GM12878 (cell line): ENCODE results near the gene DCX. TPM values are rescaled to one million over a fixed set of nuclear protein-coding genes. Genes with fewer than 3 reads are reported as not detected.

Experiments
- ATAC-seq: fragments of 200-7000 bp; cut with Tn5 transposase; 3 replicates; pipeline ENCODE4 v1.9.1; 2020; ENCODE audit warnings: mild to moderate bottlenecking, moderate library complexity
- Bru-seq: library from RNA; stranded (reverse); fragments of 400-500 nt; gene quantifications from one replicate; lab custom pipeline; 2021; lab: Mats Ljungman, UMichigan
- BruChase-seq, 2 experiments: library from RNA; stranded (reverse); fragments of 400-500 nt; gene quantifications; one replicate each; lab custom pipeline; 2021; lab: Mats Ljungman, UMichigan
- BruUV-seq: library from RNA; stranded (reverse); fragments of 400-500 nt; replicated peaks from 2 replicates; lab custom pipeline; 2021; lab: Mats Ljungman, UMichigan
- CTCF ChIA-PET: fragments of 300-600 bp; sonication (Branson Sonifier 250); formaldehyde crosslinking; extraction: SDS; loops from one replicate; lab custom pipeline; 2021; ENCODE audit warnings: inconsistent platforms; lab: Yijun Ruan, JAX
- POLR2A ChIA-PET: fragments of 350-600 bp; formaldehyde crosslinking; extraction: SDS; loops from one replicate; lab custom pipeline; 2021; ENCODE audit warnings: inconsistent platforms; lab: Charles Lee
- RAD21 ChIA-PET: fragments of 300-600 bp; sonication (Branson Sonifier 250); formaldehyde crosslinking; loops from one replicate; lab custom pipeline; 2023; ENCODE audit warnings: antibody characterized with exemption; ENCODE audit not compliant: unreplicated experiment; lab: Charles Lee
- SMC1A ChIA-PET: fragments of 300-600 bp; sonication (Branson Sonifier 250); formaldehyde crosslinking; loops from one replicate; lab custom pipeline; 2023; ENCODE audit not compliant: unreplicated experiment, uncharacterized antibody; lab: Charles Lee
- DNase-seq: peaks from one replicate; pipeline ENCODE4 v3.0.0-alpha.2; 2011; ENCODE audit warnings: low read depth, low spot score
- FAIRE-seq: peaks from 3 replicates; lab custom pipeline; 2011; peaks lifted over from hg19 to GRCh38; lab: Jason Lieb, UNC
- H2AFZ ChIP-seq: 2 replicates; pipeline ENCODE4 v1.6.0; 2011; ENCODE audit warnings: low read depth, low read length, control low read depth; ENCODE audit not compliant: control insufficient read depth
- H3K27ac ChIP-seq: 2 replicates; pipeline ENCODE4 v1.5.1; 2011; ENCODE audit warnings: control low read depth; ENCODE audit not compliant: control insufficient read depth, insufficient read depth
- H3K27me3 ChIP-seq, 2 experiments: replicated peaks in 1 of 2; 2 replicates each; pipeline versions ENCODE4 v1.6.0 to v1.6.1; 2011; ENCODE audit warnings: low read length in 1 of 2; ENCODE audit not compliant: control insufficient read depth in 2 of 2, insufficient read depth in 2 of 2
- H3K36me3 ChIP-seq, 2 experiments: 2 replicates each; pipeline ENCODE4 v1.5.1; 2011; ENCODE audit warnings: low read length in 1 of 2; ENCODE audit not compliant: control insufficient read depth in 2 of 2, insufficient read depth in 2 of 2
- H3K4me1 ChIP-seq: 2 replicates; pipeline ENCODE4 v1.6.1; 2011; ENCODE audit warnings: mild to moderate bottlenecking, low read length, moderate library complexity, mixed read lengths; ENCODE audit not compliant: control insufficient read depth, insufficient read depth
- H3K4me2 ChIP-seq: 2 replicates; pipeline ENCODE4 v1.6.0; 2011; ENCODE audit warnings: control low read depth; ENCODE audit not compliant: control insufficient read depth, insufficient read depth
- H3K4me3 ChIP-seq: fragments of 200-600 bp; sonication (generic); 2 replicates; pipeline ENCODE4 v1.5.1; 2016
- H3K79me2 ChIP-seq: 2 replicates; pipeline ENCODE4 v1.6.0; 2011; ENCODE audit warnings: low read length; ENCODE audit not compliant: control insufficient read depth, insufficient read depth
- H3K9ac ChIP-seq: 2 replicates; pipeline ENCODE4 v1.8.0; 2011; ENCODE audit warnings: low read length, control low read depth, mixed read lengths; ENCODE audit not compliant: control insufficient read depth, insufficient read depth
- H3K9me3 ChIP-seq: replicated peaks from 3 replicates; pipeline ENCODE4 v1.5.1; 2011; ENCODE audit warnings: mild to moderate bottlenecking, low read length; ENCODE audit not compliant: control insufficient read depth, insufficient read depth
- H4K20me1 ChIP-seq: 2 replicates; pipeline ENCODE4 v1.6.0; 2011; ENCODE audit not compliant: control insufficient read depth, insufficient read depth
- CEBPB ChIP-seq, 2 experiments: fragments of 150-350 bp in 1 of 2; IDR thresholded peaks; 2 replicates each; pipeline ENCODE4 v1.6.1; 2012 to 2014; ENCODE audit warnings: low read depth in 2 of 2, low read length in 2 of 2, borderline replicate concordance in 1 of 2, inconsistent platforms in 1 of 2
- CREM ChIP-seq: IDR thresholded peaks from 2 replicates; pipeline ENCODE4 v1.6.1; 2014; ENCODE audit warnings: antibody characterized with exemption, low read depth
- HCFC1 ChIP-seq: fragments of 150-350 bp; IDR thresholded peaks from 2 replicates; pipeline ENCODE4 v1.6.1; 2014; ENCODE audit warnings: low read length
- PAX8 ChIP-seq: fragments of 450-650 bp; IDR thresholded peaks from 2 replicates; pipeline ENCODE4 v1.6.1; 2017; ENCODE audit warnings: mild to moderate bottlenecking, moderate library complexity
- PML ChIP-seq: IDR thresholded peaks from 2 replicates; pipeline ENCODE4 v1.6.1; 2012; ENCODE audit warnings: low read length, inconsistent platforms
- SPI1 ChIP-seq: IDR thresholded peaks from 2 replicates; pipeline ENCODE4 v1.6.1; 2011; ENCODE audit warnings: low read depth, mild to moderate bottlenecking, low read length, moderate library complexity, borderline replicate concordance; ENCODE audit not compliant: insufficient read depth
- ZNF207 ChIP-seq: fragments of 450-650 bp; IDR thresholded peaks from 2 replicates; pipeline ENCODE4 v1.6.1; 2014; ENCODE audit warnings: antibody characterized with exemption, mild to moderate bottlenecking, borderline replicate concordance
- WGBS: methylation state at CpG from one replicate; pipeline ENCODE4 v1.1.6; 2016; ENCODE audit warnings: low lambda C conversion rate; ENCODE audit not compliant: insufficient replicate concordance, insufficient coverage; ENCODE audit errors: missing lambda C conversion rate; 5-methylcytosine and 5-hydroxymethylcytosine counted together
- in situ Hi-C: fragments of 300-500 bp; cut with MboI; formaldehyde crosslinking; loops from 9 replicates; pipeline ENCODE4 v1.14.3; 2018; ENCODE audit warnings: mixed read lengths
- intact Hi-C: fragments of 100-400 bp; cut with micrococcal nuclease; formaldehyde crosslinking; loops from one replicate; pipeline ENCODE4 v1.14.2; 2022; ENCODE audit not compliant: unreplicated experiment
- long read RNA-seq, 2 experiments: library from polyadenylated mRNA; unstranded; transcript quantifications; one replicate each; pipeline ENCODE4 v2.0.0, GENCODE V29; 2019 to 2020
- polyA minus RNA-seq, 3 experiments: library from RNA; depleted of rRNA, polyadenylated mRNA; stranded (reverse); fragments of >200 nt; gene quantifications; 2 replicates each; pipeline ENCODE4 v1.2.3, GENCODE V29; 2011
- polyA plus RNA-seq, 11 experiments: library from polyadenylated mRNA; depleted of rRNA in 4 of 11; unstranded in 6 of 11; stranded (reverse) in 5 of 11; fragments of >200 nt; fragmentation: Nextera tagmentation in 4 of 11; fragmentation: Illumina TruSeq in 1 of 11; extraction: Ambion mirVana in 4 of 11; extraction: Trizol in 1 of 11; gene quantifications; 1 replicate in 1 of 11; 2 replicates in 10 of 11; pipeline versions ENCODE4 v1.2.1 to v1.2.3, GENCODE V29; 2011 to 2016; ENCODE audit warnings: inconsistent platforms in 2 of 11, missing spikeins in 2 of 11, low read depth in 1 of 11
- total RNA-seq, 4 experiments: library from RNA; depleted of rRNA in 3 of 4; stranded (reverse); fragments of >200 nt in 3 of 4; fragmentation: Illumina TruSeq in 1 of 4; extraction: Trizol in 1 of 4; gene quantifications; 2 replicates each; pipeline versions ENCODE4 v1.2.1 to v1.2.3, GENCODE V29; 2013 to 2021
- TF ChIP-seq, protein P1 (sequence below): fragments of 450-650 bp; formaldehyde crosslinking; IDR thresholded peaks from 2 replicates; pipeline ENCODE4 v1.5.0; 2022; ENCODE audit warnings: mild to moderate bottlenecking, missing genetic modification characterization
- TF ChIP-seq, protein P2 (sequence below): fragments of 450-650 bp; IDR thresholded peaks from 2 replicates; pipeline ENCODE4 v1.6.1; 2017; ENCODE audit warnings: mild to moderate bottlenecking

DCX gene
- not detected in 2 replicates for total RNA-seq (2013; cell fraction: nucleolus; rRNA removed)
- total RNA-seq (2014; rRNA removed) (not detected in 2 replicates), total RNA-seq (2014; rRNA removed; fragmentation: Illumina TruSeq; extraction: Trizol) (not detected in 2 replicates), total RNA-seq (2021) (not detected in 2 replicates), polyA plus RNA-seq (2011; rRNA removed) (not detected in 2 replicates), polyA plus RNA-seq (2014; fragmentation: Illumina TruSeq; extraction: Trizol) (not detected in 2 replicates), polyA plus RNA-seq (2014; fragmentation: Nextera tagmentation; extraction: Ambion mirVana) (under 1 TPM in 1 of 2 experiments, not detected in 1; under 0.01 TPM), polyA plus RNA-seq (2014; rRNA removed) (not detected in 2 replicates), polyA plus RNA-seq (2016; fragmentation: Nextera tagmentation; extraction: Ambion mirVana) (not detected), polyA minus RNA-seq (2011; rRNA and poly(A)+ RNA removed) (not detected in 2 replicates), Bru-seq, nascent RNA (percentile 0 among the genes with signal in this experiment), BruChase-seq, experiment 1, labeled RNA remaining after a 6-hour chase (percentile 1 among the genes with signal in this experiment), BruChase-seq, experiment 2, labeled RNA remaining after a 2-hour chase (percentile 1 among the genes with signal in this experiment)
- polyA plus RNA-seq (2011; ENCODE audit: low read depth) = not detected
- polyA plus RNA-seq (2011; cell fraction: cytosol; rRNA removed) = not detected in 2 replicates
- not detected in 2 replicates for polyA plus RNA-seq (2011; cell fraction: nucleus; rRNA removed)
- polyA plus RNA-seq (2012) = not detected in 2 replicates
- polyA minus RNA-seq (2011; cell fraction: cytosol; rRNA and poly(A)+ RNA removed) = not detected in 2 replicates
- not detected in 2 replicates for polyA minus RNA-seq (2011; cell fraction: nucleus; rRNA and poly(A)+ RNA removed)
- long read RNA-seq, experiment 1 = 0 reads
- long read RNA-seq, experiment 2 = 0 reads

DNA sequence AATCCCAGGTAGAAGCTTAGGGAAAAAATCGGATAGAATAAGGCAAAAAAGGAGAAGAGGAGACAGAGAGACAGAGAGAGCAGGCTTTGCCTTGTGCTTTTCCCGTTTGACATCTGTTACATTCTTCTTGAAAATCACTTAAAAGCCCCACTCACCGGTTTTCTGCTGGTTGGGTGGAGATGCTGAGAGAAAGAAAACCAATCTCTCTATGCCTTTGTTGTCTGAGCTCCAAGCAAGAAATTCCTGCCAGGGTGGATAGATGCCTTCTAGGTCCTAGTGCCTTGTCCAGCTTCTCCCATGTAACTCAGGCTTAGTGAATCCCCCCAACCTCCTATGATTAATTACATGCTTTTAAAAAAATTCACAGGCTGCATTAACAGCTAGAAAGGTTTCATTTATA is at the start of gene DCX:
TSS of gene DCX (minus strand) at position 210 of the 400 bp plus-strand sequence. CDS start 1,794 bp downstream, outside the sequence.
- Histone ChIP-seq H3K79me2 (no peaks in the 10 kb centered on the region), H3K27ac (no peak within 1 kb of the TSS), H4K20me1 (no peaks in the 10 kb centered on the region), H3K4me2 (no peak within 1 kb of the TSS), H3K36me3 (no peaks in the 10 kb centered on the region), H3K4me1 (no peaks in the 10 kb centered on the region), H3K4me3 (no peak within 1 kb of the TSS), H3K9ac (no peak within 1 kb of the TSS), H3K9me3 (no peaks in the 10 kb centered on the region), H2AFZ (no peak within 1 kb of the TSS), H3K27me3 (no peaks in the 10 kb centered on the region)
- DNase-seq (no peak), ATAC-seq (no peak), FAIRE-seq (no peak)
- ChIA-PET SMC1A (no interaction called here), RAD21 (no interaction called here), POLR2A (no interaction called here), CTCF (no interaction called here)
- TF ChIP-seq HCFC1 (no peak), PML (no peak)
- no TSS peak for BruUV-seq
- in situ Hi-C loops (no loop called here), intact Hi-C loops (no loop called here)
- 0% methylated on average over 3 of the region's 3 CpGs for WGBS

DNA sequence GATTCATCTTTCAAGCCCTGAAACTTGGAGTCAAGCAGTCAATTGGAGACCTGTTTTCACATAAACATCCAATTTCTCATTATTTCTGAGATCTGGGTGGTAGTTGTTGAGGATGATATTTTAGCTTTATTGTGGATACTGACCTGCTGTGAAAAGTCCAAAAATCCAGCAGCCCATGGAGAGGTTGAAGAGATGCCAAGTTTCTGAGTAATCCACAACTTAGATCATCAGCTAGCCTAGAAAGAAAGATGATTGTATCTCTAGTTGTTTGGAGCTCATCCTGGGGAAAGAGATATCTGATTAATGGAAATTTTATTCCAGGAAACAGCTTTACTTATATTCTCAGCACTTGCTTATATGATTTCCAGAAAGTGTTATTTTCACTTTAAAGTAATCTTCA is 48.6 kb upstream of the DCX start:
- no peak for FAIRE-seq
- no peak overlapping the region for H3K4me3 ChIP-seq
- ChIA-PET CTCF (interaction anchor here (1.1 kb wide), 1 partner anchor 13 kb away, joined by 3 read pairs; no protein-coding TSS in a partner anchor), SMC1A (interaction anchor here (1.0 kb wide), 1 partner anchor 13 kb away, joined by 4 read pairs; no protein-coding TSS in a partner anchor), POLR2A (no interaction called here), RAD21 (no interaction called here)
- H3K79me2 ChIP-seq = no peaks in the 10 kb centered on the region
- H3K27me3 ChIP-seq = no peaks in the 10 kb centered on the region
- no peak for DNase-seq
- no TSS peak for BruUV-seq
- H4K20me1 ChIP-seq = no peaks in the 10 kb centered on the region
- no peaks in the 10 kb centered on the region for H3K4me1 ChIP-seq
- in situ Hi-C loops = no loop called here
- intact Hi-C loops = no loop called here
- H3K9me3 ChIP-seq = no peaks in the 10 kb centered on the region
- no peak overlapping the region for H2AFZ ChIP-seq
- no peak overlapping the region for H3K27ac ChIP-seq
- no peaks in the 10 kb centered on the region for H3K36me3 ChIP-seq
- ATAC-seq = no peak
- H3K9ac ChIP-seq = no peak overlapping the region
- no peak overlapping the region for H3K4me2 ChIP-seq
- no peak for TF ChIP-seq SPI1
- no peak for TF ChIP-seq PAX8
- no peak for TF ChIP-seq CREM
- no peak for TF ChIP-seq ZNF207
- no peak for TF ChIP-seq CEBPB (IDR thresholded peaks at IDR 0.05; ENCODE audit: borderline replicate concordance in 1 of 2, low read depth in 2 of 2, low read length in 2 of 2)
- TF ChIP-seq, protein P1, sequence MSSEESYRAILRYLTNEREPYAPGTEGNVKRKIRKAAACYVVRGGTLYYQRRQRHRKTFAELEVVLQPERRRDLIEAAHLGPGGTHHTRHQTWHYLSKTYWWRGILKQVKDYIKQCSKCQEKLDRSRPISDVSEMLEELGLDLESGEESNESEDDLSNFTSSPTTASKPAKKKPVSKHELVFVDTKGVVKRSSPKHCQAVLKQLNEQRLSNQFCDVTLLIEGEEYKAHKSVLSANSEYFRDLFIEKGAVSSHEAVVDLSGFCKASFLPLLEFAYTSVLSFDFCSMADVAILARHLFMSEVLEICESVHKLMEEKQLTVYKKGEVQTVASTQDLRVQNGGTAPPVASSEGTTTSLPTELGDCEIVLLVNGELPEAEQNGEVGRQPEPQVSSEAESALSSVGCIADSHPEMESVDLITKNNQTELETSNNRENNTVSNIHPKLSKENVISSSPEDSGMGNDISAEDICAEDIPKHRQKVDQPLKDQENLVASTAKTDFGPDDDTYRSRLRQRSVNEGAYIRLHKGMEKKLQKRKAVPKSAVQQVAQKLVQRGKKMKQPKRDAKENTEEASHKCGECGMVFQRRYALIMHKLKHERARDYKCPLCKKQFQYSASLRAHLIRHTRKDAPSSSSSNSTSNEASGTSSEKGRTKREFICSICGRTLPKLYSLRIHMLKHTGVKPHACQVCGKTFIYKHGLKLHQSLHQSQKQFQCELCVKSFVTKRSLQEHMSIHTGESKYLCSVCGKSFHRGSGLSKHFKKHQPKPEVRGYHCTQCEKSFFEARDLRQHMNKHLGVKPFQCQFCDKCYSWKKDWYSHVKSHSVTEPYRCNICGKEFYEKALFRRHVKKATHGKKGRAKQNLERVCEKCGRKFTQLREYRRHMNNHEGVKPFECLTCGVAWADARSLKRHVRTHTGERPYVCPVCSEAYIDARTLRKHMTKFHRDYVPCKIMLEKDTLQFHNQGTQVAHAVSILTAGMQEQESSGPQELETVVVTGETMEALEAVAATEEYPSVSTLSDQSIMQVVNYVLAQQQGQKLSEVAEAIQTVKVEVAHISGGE = no peak
- TF ChIP-seq, protein P2, sequence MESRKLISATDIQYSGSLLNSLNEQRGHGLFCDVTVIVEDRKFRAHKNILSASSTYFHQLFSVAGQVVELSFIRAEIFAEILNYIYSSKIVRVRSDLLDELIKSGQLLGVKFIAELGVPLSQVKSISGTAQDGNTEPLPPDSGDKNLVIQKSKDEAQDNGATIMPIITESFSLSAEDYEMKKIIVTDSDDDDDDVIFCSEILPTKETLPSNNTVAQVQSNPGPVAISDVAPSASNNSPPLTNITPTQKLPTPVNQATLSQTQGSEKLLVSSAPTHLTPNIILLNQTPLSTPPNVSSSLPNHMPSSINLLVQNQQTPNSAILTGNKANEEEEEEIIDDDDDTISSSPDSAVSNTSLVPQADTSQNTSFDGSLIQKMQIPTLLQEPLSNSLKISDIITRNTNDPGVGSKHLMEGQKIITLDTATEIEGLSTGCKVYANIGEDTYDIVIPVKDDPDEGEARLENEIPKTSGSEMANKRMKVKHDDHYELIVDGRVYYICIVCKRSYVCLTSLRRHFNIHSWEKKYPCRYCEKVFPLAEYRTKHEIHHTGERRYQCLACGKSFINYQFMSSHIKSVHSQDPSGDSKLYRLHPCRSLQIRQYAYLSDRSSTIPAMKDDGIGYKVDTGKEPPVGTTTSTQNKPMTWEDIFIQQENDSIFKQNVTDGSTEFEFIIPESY = no peak
